22Rv1 (cell line): ENCODE measurements around the gene RNU6-9.

Experiments
- ZFX ChIP-seq: fragments of 450-650 bp; IDR thresholded peaks from 2 replicates; pipeline ENCODE4 v1.6.1; 2017; ENCODE audit warnings: antibody characterized with exemption, borderline replicate concordance
- TF ChIP-seq, protein P1 (sequence below): fragments of 450-650 bp; IDR thresholded peaks from 2 replicates; pipeline ENCODE4 v1.5.1; 2017; ENCODE audit warnings: mild to moderate bottlenecking

DNA sequence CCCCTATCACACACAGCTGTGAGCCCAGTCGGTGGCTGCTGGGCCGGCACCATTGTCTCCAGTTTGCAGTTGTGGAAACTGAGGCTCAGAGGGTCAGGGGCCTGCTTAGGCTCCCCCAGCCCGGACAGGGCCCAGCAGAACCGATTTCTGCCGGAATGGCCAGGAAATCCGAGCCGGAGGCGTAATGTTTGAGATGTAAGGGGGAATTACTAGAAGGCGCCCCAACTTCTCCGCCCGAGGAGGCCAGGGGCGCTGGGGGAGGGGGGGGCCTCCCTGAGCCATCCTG lies 24.8 kb downstream of the RNU6-9 start:
- TF ChIP-seq, protein P1, sequence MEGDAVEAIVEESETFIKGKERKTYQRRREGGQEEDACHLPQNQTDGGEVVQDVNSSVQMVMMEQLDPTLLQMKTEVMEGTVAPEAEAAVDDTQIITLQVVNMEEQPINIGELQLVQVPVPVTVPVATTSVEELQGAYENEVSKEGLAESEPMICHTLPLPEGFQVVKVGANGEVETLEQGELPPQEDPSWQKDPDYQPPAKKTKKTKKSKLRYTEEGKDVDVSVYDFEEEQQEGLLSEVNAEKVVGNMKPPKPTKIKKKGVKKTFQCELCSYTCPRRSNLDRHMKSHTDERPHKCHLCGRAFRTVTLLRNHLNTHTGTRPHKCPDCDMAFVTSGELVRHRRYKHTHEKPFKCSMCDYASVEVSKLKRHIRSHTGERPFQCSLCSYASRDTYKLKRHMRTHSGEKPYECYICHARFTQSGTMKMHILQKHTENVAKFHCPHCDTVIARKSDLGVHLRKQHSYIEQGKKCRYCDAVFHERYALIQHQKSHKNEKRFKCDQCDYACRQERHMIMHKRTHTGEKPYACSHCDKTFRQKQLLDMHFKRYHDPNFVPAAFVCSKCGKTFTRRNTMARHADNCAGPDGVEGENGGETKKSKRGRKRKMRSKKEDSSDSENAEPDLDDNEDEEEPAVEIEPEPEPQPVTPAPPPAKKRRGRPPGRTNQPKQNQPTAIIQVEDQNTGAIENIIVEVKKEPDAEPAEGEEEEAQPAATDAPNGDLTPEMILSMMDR = no peak
- no peak for TF ChIP-seq ZFX
